Suprapubic skin (tissue), 4 donors: Measurements from ENCODE around the gene APLF.

Experiments
- EP300 ChIP-seq: sonication (generic); formaldehyde crosslinking; IDR thresholded peaks from one replicate; pipeline ENCODE4 v1.6.1; 2017; ENCODE audit warnings: antibody characterized with exemption
- POLR2A ChIP-seq, 2 donors: fragments of 450-650 bp; IDR thresholded peaks; one replicate each; pipeline ENCODE4 v1.6.1; 2017; ENCODE audit warnings: antibody characterized with exemption in 2 of 2, mild to moderate bottlenecking in 2 of 2, moderate library complexity in 2 of 2
- POLR2AphosphoS5 ChIP-seq, 3 donors: sonication (generic); formaldehyde crosslinking; IDR thresholded peaks; one replicate each; pipeline ENCODE4 v1.6.1; 2017; ENCODE audit warnings: antibody characterized with exemption in 3 of 3
- TF ChIP-seq, protein P1 (sequence below), 2 donors: fragments of 200-600 bp in 1 of 2; fragments of 450-650 bp in 1 of 2; sonication (generic) in 1 of 2; IDR thresholded peaks; one replicate each; pipeline ENCODE4 v1.5.1; 2016 to 2019; ENCODE audit warnings: antibody characterized with exemption in 2 of 2, mild to moderate bottlenecking in 1 of 2, moderate library complexity in 1 of 2

GRCh38 chr2:68512326-68512725 is 44.9 kb downstream of the APLF start:
- TF ChIP-seq, protein P1, sequence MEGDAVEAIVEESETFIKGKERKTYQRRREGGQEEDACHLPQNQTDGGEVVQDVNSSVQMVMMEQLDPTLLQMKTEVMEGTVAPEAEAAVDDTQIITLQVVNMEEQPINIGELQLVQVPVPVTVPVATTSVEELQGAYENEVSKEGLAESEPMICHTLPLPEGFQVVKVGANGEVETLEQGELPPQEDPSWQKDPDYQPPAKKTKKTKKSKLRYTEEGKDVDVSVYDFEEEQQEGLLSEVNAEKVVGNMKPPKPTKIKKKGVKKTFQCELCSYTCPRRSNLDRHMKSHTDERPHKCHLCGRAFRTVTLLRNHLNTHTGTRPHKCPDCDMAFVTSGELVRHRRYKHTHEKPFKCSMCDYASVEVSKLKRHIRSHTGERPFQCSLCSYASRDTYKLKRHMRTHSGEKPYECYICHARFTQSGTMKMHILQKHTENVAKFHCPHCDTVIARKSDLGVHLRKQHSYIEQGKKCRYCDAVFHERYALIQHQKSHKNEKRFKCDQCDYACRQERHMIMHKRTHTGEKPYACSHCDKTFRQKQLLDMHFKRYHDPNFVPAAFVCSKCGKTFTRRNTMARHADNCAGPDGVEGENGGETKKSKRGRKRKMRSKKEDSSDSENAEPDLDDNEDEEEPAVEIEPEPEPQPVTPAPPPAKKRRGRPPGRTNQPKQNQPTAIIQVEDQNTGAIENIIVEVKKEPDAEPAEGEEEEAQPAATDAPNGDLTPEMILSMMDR (IDR thresholded peaks at IDR 0.05): no peak
- TF ChIP-seq POLR2AphosphoS5 (IDR thresholded peaks at IDR 0.05) (no peak), POLR2A (IDR thresholded peaks at IDR 0.05) (no peak), EP300 (no peak)
